ENCODE results near the gene RDX. TPM values are rescaled to one million over a fixed set of nuclear protein-coding genes. Genes with fewer than 3 reads are reported as not detected.

The RDX gene
- total and polyA plus RNA-seq, 2 of the 8 experiments (the other 6 are each of a cell fraction or from before 2014, with no cell fraction given) = 27.4 to 100 TPM

DNA sequence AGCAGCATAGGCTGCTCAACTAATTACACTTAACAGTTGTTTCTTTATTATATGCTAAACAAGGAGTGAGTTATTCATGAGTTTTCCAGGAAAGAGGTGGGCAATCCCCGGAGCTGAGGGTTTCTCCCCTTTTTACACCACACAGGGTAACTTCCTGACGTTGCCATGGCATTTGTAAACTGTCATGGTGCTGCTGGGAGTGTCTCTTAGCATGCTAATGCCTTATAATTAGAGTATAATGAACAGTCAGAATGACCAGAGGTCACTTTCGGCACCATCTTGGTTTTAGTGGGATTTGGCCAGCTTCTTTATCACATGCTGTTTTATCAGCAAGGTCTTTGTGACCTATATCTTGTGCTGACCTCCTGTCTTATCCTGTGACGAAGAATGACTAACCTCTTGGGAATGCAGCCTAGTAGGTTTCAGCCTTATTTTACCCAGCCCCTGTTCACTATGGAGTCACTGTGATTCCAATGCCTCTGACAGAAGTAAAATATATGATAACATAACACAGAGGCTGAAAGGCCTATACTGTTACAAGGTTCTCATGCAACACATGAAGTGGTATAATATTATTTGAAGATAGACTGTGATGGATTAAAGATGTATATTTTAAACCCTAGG, 41.3 kb upstream of the RDX start:
- no peak overlapping the region for H4K8ac ChIP-seq (ENCODE audit: extremely low read depth, insufficient read depth, low read length)
- H3K27ac ChIP-seq (ENCODE audit: low read depth, low read length) = no peak overlapping the region
- POLR2A ChIA-PET (ENCODE audit: partially characterized antibody) = interaction anchor here (1.8 kb wide), 1 partner anchor 9 kb away, joined by 6 read pairs; no protein-coding TSS in a partner anchor
- H3K23ac ChIP-seq (ENCODE audit: insufficient read length) = no peak overlapping the region
- no peak for FAIRE-seq
- H3K56ac ChIP-seq (replicated peaks; ENCODE audit: insufficient read length, low read depth, low read length) = no peak overlapping the region
- H4K20me1 ChIP-seq (replicated peaks in 1 of 2; ENCODE audit: control insufficient read depth in 1 of 2, insufficient read depth in 2 of 2, low read length in 2 of 2) = no peaks in the 10 kb centered on the region
- H3K79me2 ChIP-seq (ENCODE audit: control insufficient read depth in 1 of 2, insufficient read depth in 2 of 2, low read length in 2 of 2) = no peaks in the 10 kb centered on the region
- no peaks in the 10 kb centered on the region for H3K79me1 ChIP-seq (ENCODE audit: low read depth, low read length)
- no peaks in the 10 kb centered on the region for H3K23me2 ChIP-seq (ENCODE audit: low read depth, low read length)
- H2BK15ac ChIP-seq (ENCODE audit: low read length) = no peak overlapping the region
- no peak overlapping the region for H3K4ac ChIP-seq (replicated peaks; ENCODE audit: insufficient read length, low read depth, low read length)
- H2AFZ ChIP-seq (ENCODE audit: low read length) = 0 out of 2 replicates have a peak overlapping the region, but pooled peaks have one; percentile 28
- TF ChIP-seq SP1 (IDR thresholded peaks at IDR 0.05; ENCODE audit: low read depth, low read length) = peak; percentile 56; the same call in 1 of the 2 replicates
- TF ChIP-seq TEAD4 (IDR thresholded peaks at IDR 0.05; ENCODE audit: low read depth, low read length) = 0 out of 2 replicates have a peak, but pooled peaks have one; percentile 6
- no peak for TF ChIP-seq CEBPB (IDR thresholded peaks at IDR 0.05; ENCODE audit: low read depth, low read length)
- TF ChIP-seq YY1 (IDR thresholded peaks at IDR 0.05; ENCODE audit: low read depth, low read length) = 0 out of 2 replicates have a peak, but pooled peaks have one; percentile 36
- peak; percentile 95 for TF ChIP-seq JUND (IDR thresholded peaks at IDR 0.05; ENCODE audit: low read length)
- no peak overlapping the region for H3K9ac ChIP-seq (replicated peaks in 1 of 4; ENCODE audit: extremely low read depth in 1 of 4, low read depth in 3 of 4, low read length in 3 of 4)
- H3K4me3 ChIP-seq (ENCODE audit: extremely low read depth in 1 of 4, insufficient read depth in 2 of 4, low read depth in 3 of 4, low read length in 4 of 4) = no peak overlapping the region
- H3K4me1 ChIP-seq (replicated peaks in 1 of 4; ENCODE audit: control insufficient read depth in 3 of 4, insufficient read depth in 4 of 4, low read length in 3 of 4) = peaks cover 0 to 4% (median under 1%) of the 10 kb centered on the region in 4 experiments; a peak in 3 of 7 replicates
- CTCF ChIA-PET (ENCODE audit: partially characterized antibody) = no interaction called here
- H3K14ac ChIP-seq (ENCODE audit: insufficient read length) = no peak overlapping the region
- H3K27me3 ChIP-seq (replicated peaks in 1 of 4; ENCODE audit: control insufficient read depth in 3 of 4, extremely low read depth in 1 of 4, insufficient read depth in 3 of 4, low read length in 3 of 4) = no peaks in the 10 kb centered on the region
- WGBS, 2 experiments (ENCODE audit: extremely low coverage in 1 of 2, insufficient coverage in 1 of 2, insufficient read length in 1 of 2, insufficient replicate concordance in 2 of 2, low coverage in 1 of 2, low lambda C conversion rate in 2 of 2, missing lambda C conversion rate in 1 of 2) = 59% methylated on average over 4 of the region's 4 CpGs; no CpG with 5 or more reads in 1 of the 2 experiments
- no peak overlapping the region for H2BK5ac ChIP-seq (ENCODE audit: low read depth, low read length)
- no peak overlapping the region for H2BK120ac ChIP-seq (replicated peaks; ENCODE audit: low read depth, low read length)
- no peak overlapping the region for H2AK5ac ChIP-seq (ENCODE audit: low read depth, low read length)
- no peak overlapping the region for H4K5ac ChIP-seq (ENCODE audit: insufficient read length, low read depth, low read length)
- no peak overlapping the region; a peak in 1 of 4 replicates for H3K4me2 ChIP-seq (ENCODE audit: insufficient read depth in 1 of 2, low read depth in 2 of 2, low read length in 2 of 2)
- no peak overlapping the region for H2BK12ac ChIP-seq (ENCODE audit: low read depth, low read length)
- no peaks in the 10 kb centered on the region for H3K36me3 ChIP-seq (ENCODE audit: control insufficient read depth in 2 of 4, insufficient read depth in 4 of 4, low read length in 3 of 4)
- H4K91ac ChIP-seq (replicated peaks; ENCODE audit: insufficient read length, low read length) = no peak overlapping the region
- DNase-seq (ENCODE audit: low read depth in 1 of 2, low spot score in 2 of 2) = no peak
- no peak overlapping the region for H2BK20ac ChIP-seq (ENCODE audit: low read length)
- H3K9me3 ChIP-seq (ENCODE audit: insufficient read depth in 2 of 2, low read depth in 1 of 2, low read length in 1 of 2) = no peaks in the 10 kb centered on the region
- no peak overlapping the region for H3K18ac ChIP-seq (ENCODE audit: extremely low read depth, low read length)

All from H1 (cell line).